ENCODE data around the gene SFT2D3.

The SFT2D3 gene

GRCh38 chr2:127664895-127665225 lies 36.4 kb upstream of the SFT2D3 start:
- no peak for DNase-seq

DNA sequence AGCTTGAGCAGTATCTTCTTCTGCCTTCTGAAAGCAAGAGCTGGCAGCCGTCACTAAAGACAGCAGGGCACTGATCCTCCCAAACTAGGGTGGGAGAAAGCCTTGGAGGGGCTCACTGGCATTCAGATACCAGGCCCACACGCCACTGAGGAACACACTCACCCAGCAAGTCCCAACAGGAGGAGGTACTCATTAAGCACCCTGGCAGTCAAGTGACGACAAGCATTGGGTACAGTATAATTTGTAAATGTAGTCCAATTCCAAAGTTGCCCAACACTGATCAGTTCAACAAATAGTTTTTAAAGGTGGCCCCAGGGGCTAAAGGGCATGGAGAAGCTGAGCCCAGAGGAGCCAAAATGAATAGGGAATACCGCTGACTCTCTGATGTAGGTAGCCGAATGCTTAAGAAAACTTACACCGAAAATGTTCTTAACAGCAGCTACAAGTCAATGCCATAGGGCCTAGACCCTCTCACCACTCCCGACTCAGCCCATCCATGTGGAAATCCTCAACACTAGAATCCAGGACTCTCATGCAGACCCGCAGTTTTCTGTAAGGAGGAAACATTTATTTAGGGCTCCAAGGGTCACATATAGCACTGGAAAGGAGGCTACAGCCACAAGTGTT lies 35.9 kb upstream of the SFT2D3 start:
- no peak for DNase-seq

GRCh38 chr2:127669056-127669455 lies 32.2 kb upstream of the SFT2D3 start:
- no peak for DNase-seq

DNA sequence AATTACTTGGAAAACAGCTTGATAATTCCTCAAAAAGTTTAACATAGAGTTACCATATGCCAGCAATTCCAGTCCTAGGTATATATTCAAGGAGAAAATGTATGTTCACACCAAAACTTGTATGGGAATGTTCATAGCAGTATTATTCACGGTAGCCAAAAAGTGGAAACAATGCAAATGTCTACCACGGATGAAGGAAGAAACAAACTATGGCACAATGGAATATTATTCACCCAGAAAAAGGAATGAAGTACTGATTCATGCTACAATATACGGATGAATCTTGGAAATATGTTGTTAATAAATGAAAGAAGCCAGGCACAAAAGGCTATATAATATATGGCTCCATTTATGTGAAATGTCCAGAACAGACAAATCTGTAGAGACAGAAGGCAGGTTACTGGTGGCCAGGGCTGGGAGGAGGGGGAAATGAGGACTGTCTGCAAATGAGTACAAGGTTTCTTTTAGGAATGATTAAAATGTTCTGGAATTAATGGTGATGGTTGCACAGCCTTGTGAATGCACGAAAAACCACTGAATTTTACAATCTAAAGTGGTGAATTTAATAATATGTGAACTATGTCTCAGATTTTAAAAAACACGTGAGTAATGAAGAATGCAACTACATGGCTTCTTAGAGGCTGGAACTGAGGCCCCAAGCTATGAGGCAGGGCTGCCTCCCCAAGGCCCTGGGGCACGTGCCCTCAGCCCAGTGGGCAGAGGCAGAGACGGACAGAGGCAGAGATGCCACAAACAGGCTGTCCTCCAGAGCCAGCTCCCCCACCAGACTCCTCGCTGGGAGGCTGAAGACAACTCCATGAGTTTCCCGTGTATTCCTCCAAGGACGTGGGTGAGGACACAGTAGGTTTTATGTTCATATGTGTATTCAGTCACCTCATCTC lies 31.0 kb upstream of the SFT2D3 start:
- DNase-seq = no peak

DNA sequence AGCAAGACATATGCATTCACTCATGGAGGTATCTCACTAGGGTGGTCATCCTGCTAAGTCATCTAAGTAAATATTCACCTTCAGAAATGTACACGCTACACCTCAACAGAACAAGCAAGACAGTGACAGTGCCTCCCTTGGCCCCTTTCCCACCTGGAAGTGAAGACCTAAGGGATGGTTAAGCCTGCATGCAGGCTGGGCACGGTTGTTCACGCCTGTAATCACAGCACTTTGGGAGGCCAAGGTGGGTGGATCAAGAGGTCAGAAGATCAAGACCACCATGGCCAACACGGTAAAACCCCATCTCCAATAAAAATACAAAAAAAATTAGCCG lies 30.4 kb upstream of the SFT2D3 start:
- no peak for DNase-seq

- DNase-seq = no peak
Measured at GRCh38 chr2:127671557-127672302, 29.6 kb upstream of the SFT2D3 start.

DNA sequence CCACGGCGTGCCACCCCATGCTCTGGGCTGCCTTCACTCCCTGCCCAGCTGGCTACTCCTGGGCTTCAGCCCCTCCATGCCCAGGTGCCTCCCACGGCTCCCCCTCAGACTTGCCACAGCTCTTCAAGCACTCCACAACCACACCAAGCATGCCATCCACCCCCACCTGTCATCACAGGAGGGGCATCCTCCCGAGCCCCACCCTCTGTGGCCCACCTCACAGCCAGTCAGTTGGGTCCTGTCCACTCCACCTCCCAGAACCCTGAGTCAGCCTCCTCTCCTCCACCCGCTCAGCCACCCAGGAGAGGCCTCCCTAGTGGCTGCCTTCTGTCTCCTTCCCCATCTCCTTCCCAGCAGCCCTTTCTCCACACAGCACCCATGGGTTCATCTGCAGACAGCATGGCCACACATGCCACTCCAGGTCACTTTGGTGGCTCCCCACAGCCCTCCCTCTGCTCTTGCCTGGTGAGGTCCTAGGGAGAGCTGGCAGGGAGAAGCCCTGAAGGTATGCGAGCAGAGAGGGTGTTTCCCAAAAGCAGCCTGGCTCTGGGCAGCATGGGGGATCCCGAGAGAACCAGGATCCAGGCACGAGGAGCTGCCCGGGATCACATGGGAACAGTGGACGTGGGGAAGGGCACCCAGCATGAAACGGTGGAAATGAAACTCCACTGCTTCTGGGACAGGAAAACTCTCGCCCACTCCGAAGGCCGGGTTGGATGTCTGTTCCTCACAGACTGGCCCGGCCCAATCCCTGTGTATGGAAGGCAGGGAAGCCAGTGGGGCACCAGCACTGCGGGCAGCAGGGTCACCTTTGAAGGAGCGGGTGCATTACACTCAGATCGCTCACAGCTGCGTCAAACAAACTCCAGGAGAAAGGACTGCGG lies 28.7 kb upstream of the SFT2D3 start:
- DNase-seq = no peak

DNA sequence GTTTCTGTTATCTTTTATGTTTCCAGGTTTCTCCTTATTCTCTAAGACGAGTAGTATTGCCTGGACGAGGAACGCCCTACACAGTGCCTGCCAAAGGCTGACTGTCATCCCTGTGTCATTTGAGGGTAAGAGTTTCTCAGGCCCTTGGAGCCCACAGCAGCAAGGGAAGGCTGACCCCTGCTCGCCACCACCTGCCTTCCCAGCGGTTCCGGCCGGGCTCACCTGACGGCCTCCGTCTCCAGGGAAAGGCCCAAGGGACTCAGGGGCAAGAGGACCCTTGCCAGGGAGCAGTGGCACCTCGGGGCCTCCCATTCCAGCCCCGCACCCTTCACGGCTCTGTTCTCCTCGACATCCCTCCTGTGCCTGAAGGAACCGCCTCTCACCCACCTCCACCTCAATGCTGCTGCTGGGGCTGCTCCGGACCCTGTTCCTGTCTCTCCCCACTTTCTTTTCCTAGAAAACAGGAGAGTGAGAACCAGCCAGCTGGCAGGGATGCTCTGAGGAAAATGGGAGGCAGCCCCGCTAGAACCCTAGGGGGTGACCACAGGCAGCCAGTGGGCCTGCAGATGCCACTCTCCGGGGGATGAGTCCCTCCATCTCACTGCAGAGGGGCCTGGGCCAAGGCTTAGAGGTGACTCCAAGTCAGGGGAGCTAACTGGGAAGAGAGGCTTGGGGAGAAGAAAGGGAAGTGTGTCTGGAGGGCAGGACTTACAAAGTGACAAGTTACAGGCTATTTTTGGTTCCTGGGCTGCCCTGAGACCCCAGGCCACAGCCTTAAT lies 27.8 kb upstream of the SFT2D3 start:
- no peak for DNase-seq

DNA sequence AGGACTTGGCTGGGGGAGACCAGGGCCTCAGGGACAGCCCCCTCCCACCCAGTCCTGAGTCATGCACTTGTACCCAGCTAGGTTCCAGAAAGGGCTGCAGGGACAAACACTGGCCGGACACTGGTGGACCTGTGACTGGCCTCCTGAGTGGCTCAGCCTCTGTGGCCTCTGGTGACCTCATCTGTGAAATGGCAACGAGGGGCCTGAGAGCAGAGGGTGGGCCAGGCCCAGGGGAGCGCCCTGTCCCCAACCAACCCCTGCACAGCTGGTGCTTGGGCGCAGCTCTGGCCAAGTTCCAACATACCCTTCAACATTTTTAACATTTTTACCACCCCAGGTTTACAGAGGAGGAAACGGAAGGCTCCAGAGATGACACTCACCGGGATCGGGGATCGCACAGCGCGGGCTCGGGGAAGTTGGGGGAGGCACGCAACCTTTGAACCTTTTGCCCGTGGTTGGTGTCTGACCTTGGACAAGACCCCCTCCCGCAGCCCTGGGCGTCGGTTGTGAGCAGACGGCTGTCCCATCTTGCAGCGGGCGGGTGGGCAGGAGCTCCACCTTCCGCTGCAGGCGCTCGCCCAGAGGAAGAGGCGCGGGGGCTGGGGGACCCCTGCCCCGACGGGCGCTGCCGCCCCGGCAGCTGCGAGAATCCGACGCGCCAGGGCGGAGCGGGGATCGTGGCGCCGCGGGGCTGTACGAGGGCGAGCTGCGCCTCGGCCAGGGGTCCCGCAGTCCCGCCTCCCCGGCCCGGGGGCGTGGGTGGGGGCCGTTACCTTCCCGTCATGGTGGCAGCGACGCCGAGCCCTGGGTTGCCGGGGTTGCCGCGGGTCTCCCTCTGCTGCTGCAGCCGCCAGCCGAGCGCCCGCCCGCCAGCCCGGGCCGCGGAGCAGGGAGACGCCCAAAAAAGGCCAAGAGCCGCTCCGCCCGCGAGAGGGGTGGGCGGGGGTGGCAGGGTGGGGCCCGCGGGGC lies 26.8 kb upstream of the SFT2D3 start:
- no peak for DNase-seq

DNA sequence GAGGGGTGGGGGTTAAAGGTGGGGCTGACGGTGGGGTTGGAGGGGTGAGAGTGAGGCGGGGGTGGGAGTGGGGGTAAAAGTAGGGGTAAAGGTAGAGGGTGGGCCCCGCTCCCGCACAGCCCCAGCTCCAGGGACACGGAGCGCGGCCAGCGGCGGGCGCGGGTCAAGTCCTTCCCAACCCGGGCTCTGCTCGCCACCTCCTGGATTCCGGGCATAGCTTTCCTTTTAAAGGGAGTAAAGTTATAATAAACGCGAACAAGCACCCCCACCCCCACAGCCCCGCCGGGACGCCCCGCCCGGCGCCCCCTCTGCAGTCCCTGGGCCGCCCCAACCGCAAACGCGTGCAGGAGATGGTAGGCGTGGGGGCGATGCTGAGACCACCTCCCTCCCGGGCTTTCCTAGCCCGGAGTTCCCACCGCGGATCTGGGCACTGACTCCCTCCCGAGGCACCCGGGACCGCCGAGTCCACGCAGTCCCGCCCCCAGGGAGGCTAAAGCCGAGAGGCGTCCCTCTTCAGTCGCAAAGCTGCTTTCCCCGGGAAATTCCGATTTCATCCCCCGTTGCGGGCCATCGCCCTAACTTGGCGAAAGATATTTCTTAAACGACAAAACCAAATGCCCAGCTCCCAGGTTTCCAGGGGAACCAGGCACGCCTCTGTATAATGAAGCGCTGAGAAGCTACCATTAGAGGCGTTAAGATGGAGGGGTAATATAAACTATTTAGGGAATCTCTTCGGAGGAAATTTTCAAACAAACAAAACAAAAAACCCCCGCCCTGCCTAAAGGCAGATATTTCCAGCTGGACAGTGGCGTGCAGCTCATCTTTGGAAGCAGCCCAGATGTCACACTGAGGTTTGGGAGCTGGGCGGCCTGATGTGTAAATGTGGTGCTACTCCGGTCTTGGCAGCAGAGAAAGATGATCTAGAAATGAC lies 25.7 kb upstream of the SFT2D3 start, which contains the start of gene LIMS2:
Gene LIMS2, minus strand, starts transcription at position 200 of the 931 bp plus-strand sequence. CDS start 506 bp downstream, outside the sequence.
- no peak for DNase-seq

- no peak for DNase-seq
Measured at GRCh38 chr2:127676906-127677305, 24.4 kb upstream of the SFT2D3 start.

- no peak for DNase-seq
Measured at GRCh38 chr2:127678531-127678930, 22.8 kb upstream of the SFT2D3 start.

GRCh38 chr2:127678991-127679390 lies 22.3 kb upstream of the SFT2D3 start:
- no peak for DNase-seq

DNA sequence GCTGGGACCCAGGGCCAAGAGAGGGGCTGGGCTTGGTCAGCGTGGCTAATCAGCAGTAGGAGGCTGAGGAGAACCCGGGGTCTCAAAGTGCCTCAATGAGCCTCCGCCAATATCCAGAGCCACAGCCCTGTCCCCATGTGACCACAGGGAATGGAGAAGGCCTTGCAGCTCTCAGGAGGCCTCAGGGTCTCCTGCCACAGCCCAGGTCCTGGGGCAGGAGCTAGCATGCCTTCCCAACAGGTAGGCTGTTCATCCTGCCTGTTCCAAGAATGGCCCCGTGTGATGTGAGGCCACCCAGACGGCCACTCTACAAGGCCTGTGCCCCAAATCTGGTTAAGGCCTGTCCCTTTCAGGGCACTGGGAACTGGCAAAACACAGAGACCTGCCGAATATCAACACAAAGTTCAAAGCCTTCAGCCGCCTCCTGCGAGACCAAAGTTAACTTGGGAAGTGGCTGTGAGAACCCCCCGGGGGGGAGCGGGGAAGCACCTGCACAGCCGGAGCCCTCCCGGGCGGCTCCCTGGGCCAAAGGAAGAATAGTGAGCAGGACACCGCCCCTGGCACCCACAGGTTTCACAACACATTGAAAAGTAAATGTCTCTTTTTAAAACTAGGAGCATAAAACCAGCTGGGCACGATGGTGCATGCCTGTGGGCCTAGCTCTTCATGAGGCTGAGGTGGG lies 21.5 kb upstream of the SFT2D3 start:
- DNase-seq = no peak

DNA sequence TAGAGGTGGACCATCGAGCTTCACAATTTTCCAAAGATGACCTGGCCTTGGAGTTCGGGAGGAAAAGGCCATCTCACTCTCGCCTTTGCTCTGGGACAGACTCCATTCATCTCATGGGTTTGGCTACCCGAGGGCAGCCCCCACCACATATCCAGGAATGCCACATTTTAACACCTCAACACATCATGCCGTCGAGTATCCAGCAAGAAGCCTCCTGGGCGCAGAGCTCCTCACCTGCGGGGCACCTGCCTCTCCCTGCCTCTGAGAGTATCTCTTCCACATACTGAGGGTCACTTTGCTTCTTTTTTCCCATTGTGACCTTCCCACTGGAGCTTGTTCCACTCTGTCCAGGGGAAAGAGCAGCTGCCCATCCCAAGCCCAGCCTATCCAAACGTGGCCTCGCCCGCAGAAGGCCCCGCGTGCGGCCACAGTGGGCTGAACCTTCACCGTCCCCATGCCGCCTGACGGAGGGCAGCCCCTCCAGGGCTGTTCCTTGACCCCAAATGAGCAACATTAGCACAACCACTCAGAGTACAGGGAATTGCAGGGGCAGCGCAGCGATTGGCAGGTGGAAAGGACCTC lies 20.5 kb upstream of the SFT2D3 start:
- no peak for DNase-seq

- DNase-seq = no peak
Measured at GRCh38 chr2:127681288-127681804, 20.0 kb upstream of the SFT2D3 start.

DNA sequence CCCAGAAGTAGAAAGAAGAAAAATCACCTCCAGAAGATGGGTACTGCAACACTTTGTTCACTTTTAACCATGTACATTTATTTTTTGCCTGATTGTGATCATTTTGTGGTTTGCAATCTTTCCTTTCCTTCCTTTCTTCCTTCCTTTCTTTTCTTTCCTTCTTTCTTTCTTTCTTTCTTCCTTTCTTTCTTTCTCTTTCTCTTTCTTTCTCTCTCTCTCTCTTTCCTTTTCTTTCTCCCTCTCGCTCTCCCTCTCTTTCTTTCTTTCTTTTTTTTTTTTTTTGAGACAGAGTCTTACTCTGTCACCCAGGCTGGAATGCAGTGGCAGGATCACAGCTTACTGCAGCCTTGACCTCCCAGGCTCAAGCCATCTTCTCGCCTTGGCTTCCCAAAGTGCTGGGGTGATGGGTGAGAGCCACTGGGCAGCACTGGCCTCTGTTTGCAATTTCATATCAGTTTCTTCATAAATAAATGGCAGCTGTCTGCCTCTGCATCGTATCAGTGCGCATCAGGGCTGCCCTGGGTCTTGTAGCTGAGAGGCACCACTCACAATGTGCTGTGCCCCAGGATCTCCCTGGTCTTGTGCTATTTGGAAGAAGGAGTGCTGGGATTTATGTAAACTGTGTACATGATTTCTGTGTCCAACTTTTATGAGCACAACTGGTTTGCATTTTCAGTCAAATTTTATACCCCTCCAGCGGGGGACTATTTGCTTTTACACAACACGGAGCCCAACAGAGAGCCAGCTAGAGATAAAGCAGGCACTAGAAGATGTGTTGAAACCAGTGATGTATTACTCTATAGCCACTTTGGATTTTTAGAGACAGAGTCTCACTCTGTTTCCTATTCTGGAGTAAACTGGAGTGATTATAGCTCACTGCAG lies 19.1 kb upstream of the SFT2D3 start:
- DNase-seq = no peak

All from activated effector memory CD4-positive, alpha-beta T cell treated with Interleukin-2 at 50 U/mL for 16 hours (primary cell).